Upper lobe of right lung (tissue), 1 donor: ENCODE data around the gene LRIG2. TPM values are rescaled to one million over a fixed set of nuclear protein-coding genes. Genes with fewer than 3 reads are reported as not detected.
A peak's percentile ranks its signal among the peaks of the same experiment; 100 is the strongest.
"Not testable (repeated sequence)": the region's sequence is repeated elsewhere in the genome, so short reads cannot be mapped to it uniquely, and the experiment has no call there.

ENCODE experiments used
- ATAC-seq: fragments of 200-7000 bp; cut with Tn5 transposase; one replicate; pipeline ENCODE4 v1.9.1; 2020; ENCODE audit warnings: mild to moderate bottlenecking, moderate library complexity
- DNase-seq: peaks from one replicate; pipeline ENCODE4 v3.0.0-alpha.2; 2020
- H3K27ac ChIP-seq: fragments of 200-600 bp; one replicate; pipeline ENCODE4 v1.8.0; 2022
- H3K27me3 ChIP-seq: fragments of 200-600 bp; one replicate; pipeline ENCODE4 v1.8.0; 2022; ENCODE audit warnings: mild to moderate bottlenecking
- H3K36me3 ChIP-seq: fragments of 200-600 bp; one replicate; pipeline ENCODE4 v1.8.0; 2022
- H3K4me1 ChIP-seq: fragments of 200-600 bp; one replicate; pipeline ENCODE4 v1.8.0; 2022
- H3K4me3 ChIP-seq: fragments of 200-600 bp; one replicate; pipeline ENCODE4 v1.8.0; 2022; ENCODE audit warnings: mild to moderate bottlenecking
- H3K9me3 ChIP-seq: fragments of 200-600 bp; one replicate; pipeline ENCODE4 v1.8.0; 2022
- CTCF ChIP-seq: fragments of 200-600 bp; IDR thresholded peaks from one replicate; pipeline ENCODE4 v1.8.0; 2022; ENCODE audit warnings: antibody characterized with exemption
- intact Hi-C: fragments of 100-400 bp; cut with DNase I; formaldehyde crosslinking; loops from one replicate; pipeline ENCODE4 v1.11.0; 2022
- total RNA-seq: library from RNA; stranded (reverse); fragmentation: NEBNext Ultra II Directional; extraction: Animal tissue kit (Norgen Biotek cat#: 25700); gene quantifications from one replicate; pipeline ENCODE4 v1.2.1, GENCODE V29; 2021
- donor health status: DM: no; HTN: yes; CAD: no; lungs with severe emphysema.

The LRIG2 gene
- total RNA-seq, 1 donor from 2014 or later: 10.9 TPM

- intact Hi-C loops: no loop called here
Measured at GRCh38 chr1:113057006-113057405, 16.0 kb upstream of the LRIG2 start.

GRCh38 chr1:113058941-113059706 lies 13.9 kb upstream of the LRIG2 start:
- intact Hi-C loops: no loop called here
- H3K27ac ChIP-seq: no peak overlapping the region
- no peaks in the 10 kb centered on the region for H3K36me3 ChIP-seq
- no peak for TF ChIP-seq CTCF
- H3K9me3 ChIP-seq: no peaks in the 10 kb centered on the region
- H3K4me1 ChIP-seq: peaks cover 6% of the 10 kb centered on the region
- DNase-seq (no peak), ATAC-seq (no peak)
- H3K27me3 ChIP-seq: no peaks in the 10 kb centered on the region
- H3K4me3 ChIP-seq: no peak overlapping the region

More at GRCh38 chr1:113057006-113057405, 16.0 kb upstream of the LRIG2 start:
- Histone ChIP-seq H3K4me3 (no peak overlapping the region), H3K9me3 (no peaks in the 10 kb centered on the region), H3K36me3 (no peaks in the 10 kb centered on the region), H3K27ac (no peak overlapping the region), H3K4me1 (peaks cover 6% of the 10 kb centered on the region), H3K27me3 (no peaks in the 10 kb centered on the region)
- ATAC-seq (no peak), DNase-seq (no peak)
- no peak for TF ChIP-seq CTCF

GRCh38 chr1:113063456-113063855 lies 9.5 kb upstream of the LRIG2 start:
- ATAC-seq, DNase-seq, H3K27ac ChIP-seq, H3K4me1 ChIP-seq, intact Hi-C loops, H3K27me3 ChIP-seq, H3K36me3 ChIP-seq, H3K4me3 ChIP-seq, H3K9me3 ChIP-seq: not testable (repeated sequence)

- no peaks in the 10 kb centered on the region for H3K9me3 ChIP-seq
- ATAC-seq: no peak
- TF ChIP-seq CTCF: no peak
- intact Hi-C loops: no loop called here
- H3K27me3 ChIP-seq: no peaks in the 10 kb centered on the region
- peak overlapping the region; percentile 98 for H3K4me3 ChIP-seq
- H3K36me3 ChIP-seq: peaks cover 3% of the 10 kb centered on the region
- H3K4me1 ChIP-seq: peaks cover 19% of the 10 kb centered on the region
- no peak for DNase-seq
- H3K27ac ChIP-seq: peak overlapping the region; percentile 94
Measured at GRCh38 chr1:113072141-113072756, 749 bp upstream of the LRIG2 start.

- peaks cover 19% of the 10 kb centered on the region for H3K4me1 ChIP-seq
- ATAC-seq (peak; percentile 63), DNase-seq (no peak)
- TF ChIP-seq CTCF: no peak
- H3K9me3 ChIP-seq: no peaks in the 10 kb centered on the region
- peak overlapping the region; percentile 98 for H3K4me3 ChIP-seq
- H3K27me3 ChIP-seq: no peaks in the 10 kb centered on the region
- peaks cover 13% of the 10 kb centered on the region for H3K36me3 ChIP-seq
- peak overlapping the region; percentile 94 for H3K27ac ChIP-seq
- intact Hi-C loops: no loop called here
Measured at GRCh38 chr1:113073479-113073950, 517 bp downstream of the LRIG2 start.

- H3K9me3 ChIP-seq: no peaks in the 10 kb centered on the region
- ATAC-seq (no peak), DNase-seq (no peak)
- H3K4me3 ChIP-seq: peak overlapping the region; percentile 98
- TF ChIP-seq CTCF: no peak
- no peaks in the 10 kb centered on the region for H3K27me3 ChIP-seq
- H3K4me1 ChIP-seq: peaks cover 19% of the 10 kb centered on the region
- H3K27ac ChIP-seq: no peak overlapping the region
- intact Hi-C loops: no loop called here
- peaks cover 19% of the 10 kb centered on the region for H3K36me3 ChIP-seq
Measured at GRCh38 chr1:113074237-113074636, 1.2 kb downstream of the LRIG2 start.

- DNase-seq, intact Hi-C loops, H3K27ac ChIP-seq, H3K4me3 ChIP-seq, H3K27me3 ChIP-seq, H3K9me3 ChIP-seq, ATAC-seq: not testable (repeated sequence)
- H3K4me1 ChIP-seq: peaks cover 12% of the 10 kb centered on the region
- peaks cover 23% of the 10 kb centered on the region for H3K36me3 ChIP-seq
Measured at GRCh38 chr1:113077978-113078377, 5.0 kb downstream of the LRIG2 start.
